GM19438 (cell line): ENCODE results near the gene ODAD4.
"Not testable (repeated sequence)": the region's sequence is repeated elsewhere in the genome, so short reads cannot be mapped to it uniquely, and the experiment has no call there.

Source experiments
- ATAC-seq: cut with Tn5 transposase; IDR thresholded peaks from one replicate; pipeline ENCODE4 v1.9.1; 2021; ENCODE audit warnings: low read depth; ENCODE audit not compliant: unreplicated experiment

Gene ODAD4

GRCh38 chr17:41910701-41911391 lies 19.6 kb upstream of the ODAD4 start:
- no peak for ATAC-seq

- ATAC-seq = no peak
Observed at GRCh38 chr17:41912925-41913324, 17.5 kb upstream of the ODAD4 start.

- no peak for ATAC-seq
Observed at GRCh38 chr17:41913798-41914197, 16.6 kb upstream of the ODAD4 start.

GRCh38 chr17:41914358-41914766 lies 16.1 kb upstream of the ODAD4 start:
- no peak for ATAC-seq

GRCh38 chr17:41915020-41915419 lies 15.4 kb upstream of the ODAD4 start:
- ATAC-seq = no peak

- no peak for ATAC-seq
Observed at GRCh38 chr17:41915566-41915965, 14.9 kb upstream of the ODAD4 start.

- no peak for ATAC-seq
Observed at GRCh38 chr17:41917192-41917591, 13.2 kb upstream of the ODAD4 start.

GRCh38 chr17:41917679-41918313 lies 12.6 kb upstream of the ODAD4 start:
- ATAC-seq = no peak

- peak; percentile 91 for ATAC-seq
Observed at GRCh38 chr17:41918314-41919164, 11.9 kb upstream of the ODAD4 start, which contains the start of gene ACLY. ACLY (minus strand) TSS chr17:41918951; CDS start chr17:41913873, 5,078 bp downstream.

- peak; percentile 19 for ATAC-seq
Observed at GRCh38 chr17:41919165-41919817, 11.1 kb upstream of the ODAD4 start.

GRCh38 chr17:41919840-41920579 lies 10.4 kb upstream of the ODAD4 start:
- no peak for ATAC-seq

- no peak for ATAC-seq
Observed at GRCh38 chr17:41920580-41920955, 9.8 kb upstream of the ODAD4 start.

- no peak for ATAC-seq
Observed at GRCh38 chr17:41925991-41926590, 4.3 kb upstream of the ODAD4 start.

- ATAC-seq = no peak
Observed at GRCh38 chr17:41928693-41929251, 1.6 kb upstream of the ODAD4 start.

- peak; percentile 14 for ATAC-seq
Observed at GRCh38 chr17:41930833-41931156, 378 bp downstream of the ODAD4 start.

- ATAC-seq = not testable (repeated sequence)
Observed at GRCh38 chr17:41931715-41932114, 1.3 kb downstream of the ODAD4 start.

- ATAC-seq = no peak
Observed at GRCh38 chr17:41932816-41933389, 2.5 kb downstream of the ODAD4 start.

- ATAC-seq = no peak
Observed at GRCh38 chr17:41935641-41936040, 5.2 kb downstream of the ODAD4 start.
